Activated CD8-positive, alpha-beta memory T cell treated with anti-CD3 and anti-CD28 coated beads for 48 hours (primary cell): ENCODE results near the gene RMI2.

ENCODE experiments used
- DNase-seq, 3 experiments: peaks; one replicate each; pipeline ENCODE4 v3.0.0-alpha.2; 2020; ENCODE audit warnings: low read depth in 2 of 3, low spot score in 2 of 3

The RMI2 gene

DNA sequence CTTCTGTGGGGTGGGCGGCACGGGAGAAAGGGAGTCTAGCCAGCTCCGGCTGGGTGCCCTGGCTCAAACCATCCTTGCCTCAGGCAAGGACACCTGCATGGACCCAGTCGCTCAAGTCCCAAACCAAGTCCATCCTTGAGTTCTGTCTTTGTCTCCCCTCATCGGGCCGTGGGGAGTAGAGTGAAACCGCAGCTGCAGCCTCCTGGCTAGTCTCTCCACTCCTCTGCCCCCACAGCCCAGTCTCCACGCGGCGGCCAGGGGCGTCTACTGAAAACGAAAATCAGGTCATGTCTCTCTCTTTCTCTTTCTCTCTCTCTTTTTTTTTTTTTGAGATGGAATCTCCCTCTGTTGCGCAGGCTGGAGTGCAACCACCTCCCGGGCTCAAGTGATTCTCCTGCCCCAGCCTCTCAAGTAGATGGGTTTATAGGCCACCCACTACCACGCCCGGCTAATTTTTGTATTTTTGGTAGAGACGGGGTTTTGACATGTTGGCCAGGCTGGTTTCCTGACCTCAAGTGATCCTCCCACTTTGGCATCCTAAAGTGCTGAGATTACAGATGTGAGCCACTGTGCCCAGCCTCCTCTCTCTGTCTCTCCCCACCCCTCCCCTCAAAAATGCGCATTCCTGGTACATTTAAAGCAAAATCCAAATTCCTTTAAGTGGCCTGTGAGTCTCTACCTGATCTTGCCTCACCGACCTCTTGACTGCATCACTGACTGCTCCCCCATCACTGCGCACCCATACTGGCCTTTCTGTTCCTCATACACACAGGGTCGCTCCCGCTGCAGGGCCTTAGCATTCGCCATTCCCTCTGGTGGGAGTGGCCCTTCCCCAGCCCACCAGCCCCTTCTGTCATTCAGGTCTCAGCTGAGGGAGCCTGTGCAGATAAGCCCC lies 17.7 kb upstream of the RMI2 start:
- DNase-seq = no peak

DNA sequence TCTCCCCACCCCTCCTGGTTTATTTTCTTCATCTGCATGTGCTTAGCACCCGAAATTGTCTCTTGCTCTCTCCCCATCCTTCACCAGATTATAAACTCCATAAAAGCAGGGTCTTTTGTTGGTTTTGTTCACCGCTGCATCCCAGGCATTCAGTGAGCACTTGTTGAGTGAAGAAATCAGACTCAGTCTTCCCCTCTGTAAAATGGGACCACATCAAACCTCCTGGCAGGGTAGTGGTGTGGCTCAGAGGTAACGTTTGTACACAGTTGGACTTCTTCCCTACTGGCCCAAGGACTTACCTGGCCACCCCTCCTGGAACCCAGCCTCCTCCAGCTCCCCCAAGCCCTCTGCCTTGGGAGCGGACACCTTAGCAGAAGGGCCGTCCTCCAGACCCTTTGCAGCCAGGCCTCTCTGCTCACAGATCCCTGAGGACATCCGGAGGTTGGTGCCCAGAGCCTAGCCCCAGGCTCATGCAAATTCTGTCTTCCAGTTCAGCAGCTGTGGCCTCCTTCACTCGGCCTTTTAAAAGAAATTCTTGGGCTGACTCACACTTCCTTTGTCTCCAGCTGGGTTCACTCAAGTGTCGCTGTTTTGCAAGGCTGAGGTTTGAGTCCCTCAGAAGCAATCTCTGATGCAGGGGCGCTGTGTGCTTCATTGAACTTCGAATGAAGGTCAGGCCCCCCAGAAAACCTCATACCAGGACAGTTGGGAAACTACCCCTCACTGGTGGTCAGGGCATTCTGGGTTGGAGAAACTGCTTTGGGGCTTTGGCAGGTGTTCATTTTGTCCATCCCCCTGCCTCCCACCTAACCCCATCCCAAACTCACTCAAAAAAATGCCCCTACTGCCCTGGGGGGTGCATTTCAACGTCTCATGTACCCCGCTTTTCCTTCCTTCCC lies 16.8 kb upstream of the RMI2 start:
- peak in 1 of 3 experiments; percentile 20 for DNase-seq

DNA sequence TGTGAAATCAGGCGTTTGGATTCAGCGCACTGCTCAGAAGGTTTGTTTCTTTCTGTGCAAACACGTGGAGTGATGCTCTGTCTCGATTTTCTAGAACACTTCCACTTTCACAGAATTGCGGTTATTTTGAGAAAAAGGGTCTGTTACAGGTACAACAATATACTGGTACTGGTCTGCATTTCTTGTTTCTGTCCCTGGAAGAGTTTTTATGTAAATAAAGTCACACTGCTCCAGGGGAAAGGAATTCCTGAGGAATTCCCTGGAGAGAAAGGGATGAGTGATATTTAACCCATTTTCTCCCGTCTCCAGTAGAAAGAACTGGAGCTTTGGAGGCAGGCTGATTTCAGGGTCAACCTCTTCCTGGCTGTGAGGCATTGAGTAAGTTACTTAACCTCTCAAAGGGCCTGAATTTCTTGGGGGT lies 16.2 kb upstream of the RMI2 start:
- no peak for DNase-seq

DNA sequence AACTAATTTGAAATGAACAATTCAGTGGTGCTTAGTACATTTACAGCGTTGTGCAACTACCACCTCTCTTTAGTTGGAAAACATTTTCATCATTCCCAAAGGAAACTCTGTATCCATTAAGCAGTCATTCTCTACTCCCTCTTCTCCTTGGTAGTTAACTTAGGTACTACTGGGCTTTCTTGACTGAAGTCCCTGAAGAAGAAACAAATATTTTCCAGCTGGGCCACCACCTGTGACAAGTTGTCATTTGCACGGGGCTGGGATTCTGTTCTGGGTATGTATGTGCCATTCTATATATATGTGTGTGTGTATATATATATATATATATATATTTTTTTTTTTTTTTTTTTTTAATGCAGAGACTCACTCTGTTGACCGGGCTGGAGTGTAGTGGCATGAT lies 15.4 kb upstream of the RMI2 start:
- DNase-seq = no peak

DNA sequence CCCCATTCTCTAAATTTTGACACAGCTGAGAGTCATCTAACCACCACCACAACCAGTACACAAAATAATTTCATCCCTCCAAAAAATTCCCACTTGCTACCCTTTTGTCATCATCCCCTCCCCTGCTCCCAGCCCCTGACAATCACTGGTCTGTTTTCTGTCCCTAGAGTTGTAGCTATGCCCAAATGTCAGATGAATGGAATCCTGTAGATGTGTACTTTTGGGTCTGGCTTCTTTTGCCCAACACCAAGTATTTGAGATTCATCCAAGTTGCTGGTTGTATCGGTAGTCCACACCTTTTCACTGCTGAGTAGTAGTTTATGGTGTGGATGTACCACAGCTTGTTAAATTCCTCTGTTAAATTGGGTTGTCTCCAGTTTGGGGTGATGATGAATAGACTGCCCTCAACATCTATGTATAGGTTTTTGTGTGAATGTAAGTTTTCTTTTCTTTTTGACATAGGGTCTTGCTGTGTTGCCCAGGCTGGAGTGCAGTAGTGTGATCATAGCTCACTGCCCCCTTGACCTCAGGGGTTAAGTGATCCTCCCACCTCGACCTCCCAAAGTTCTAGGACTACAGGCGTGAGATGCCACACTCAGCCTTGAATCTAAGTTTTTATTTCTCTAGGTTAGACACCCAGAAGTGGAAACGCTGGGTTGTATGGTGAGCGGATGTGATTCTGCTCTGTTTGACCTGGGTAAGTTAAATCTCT lies 14.6 kb upstream of the RMI2 start:
- no peak for DNase-seq

DNA sequence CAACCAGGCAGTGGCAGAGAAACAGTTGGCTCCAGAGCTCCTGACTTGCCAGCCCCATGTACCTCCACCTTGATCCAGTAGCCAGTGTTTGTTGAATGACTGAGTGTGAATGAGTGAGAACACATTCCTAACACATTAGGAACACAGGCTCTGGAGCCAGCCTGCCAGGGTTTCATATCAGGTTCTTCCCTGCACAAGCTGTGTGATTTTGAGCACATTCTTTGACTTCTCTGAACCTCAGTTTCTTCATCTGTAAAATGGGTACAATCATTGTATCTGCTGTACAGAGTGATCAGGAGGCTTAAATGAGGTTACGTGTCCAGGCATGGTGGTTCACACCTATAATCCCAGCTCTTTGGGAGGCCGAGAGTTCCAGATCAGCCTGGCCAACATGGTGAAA lies 13.3 kb upstream of the RMI2 start:
- DNase-seq = no peak

DNA sequence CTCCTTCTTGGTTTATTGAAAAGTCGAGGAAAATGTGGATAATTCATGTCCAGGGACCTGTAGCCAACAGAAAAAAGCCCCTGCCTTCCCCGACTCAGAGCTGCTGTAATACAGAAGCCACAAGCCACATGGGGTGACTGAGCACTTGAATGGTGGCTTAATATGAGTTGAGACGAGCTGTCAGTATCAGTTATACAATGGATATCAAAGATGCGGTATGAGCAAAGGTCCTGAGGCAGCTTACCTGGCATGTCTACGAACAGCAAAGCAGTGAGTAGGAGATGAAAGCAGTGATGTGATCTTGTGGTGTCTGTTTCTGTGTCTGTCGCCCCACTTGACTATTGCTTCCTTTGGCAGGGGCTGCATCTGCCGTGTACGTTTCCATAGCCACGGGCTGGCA lies 12.2 kb upstream of the RMI2 start:
- no peak for DNase-seq

DNA sequence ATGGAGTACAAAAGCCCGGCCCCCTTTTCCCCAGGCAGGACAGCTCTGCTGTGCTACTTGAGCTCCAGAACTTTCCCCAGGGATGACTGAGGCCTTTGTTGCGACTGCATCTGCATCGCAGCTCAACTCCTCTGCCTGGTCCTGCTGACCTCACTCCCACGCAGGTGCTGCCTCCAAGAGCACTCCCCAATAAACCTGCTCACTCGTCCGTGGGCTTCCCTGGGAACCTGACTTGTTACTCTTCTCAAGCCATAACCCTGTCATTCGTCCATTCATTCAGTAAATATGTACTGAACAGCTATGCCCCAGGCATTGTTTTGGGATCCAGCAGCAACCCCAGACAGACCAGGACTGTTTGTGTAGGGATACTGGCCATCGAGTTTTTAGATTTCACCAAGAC lies 11.6 kb upstream of the RMI2 start:
- DNase-seq = no peak

DNA sequence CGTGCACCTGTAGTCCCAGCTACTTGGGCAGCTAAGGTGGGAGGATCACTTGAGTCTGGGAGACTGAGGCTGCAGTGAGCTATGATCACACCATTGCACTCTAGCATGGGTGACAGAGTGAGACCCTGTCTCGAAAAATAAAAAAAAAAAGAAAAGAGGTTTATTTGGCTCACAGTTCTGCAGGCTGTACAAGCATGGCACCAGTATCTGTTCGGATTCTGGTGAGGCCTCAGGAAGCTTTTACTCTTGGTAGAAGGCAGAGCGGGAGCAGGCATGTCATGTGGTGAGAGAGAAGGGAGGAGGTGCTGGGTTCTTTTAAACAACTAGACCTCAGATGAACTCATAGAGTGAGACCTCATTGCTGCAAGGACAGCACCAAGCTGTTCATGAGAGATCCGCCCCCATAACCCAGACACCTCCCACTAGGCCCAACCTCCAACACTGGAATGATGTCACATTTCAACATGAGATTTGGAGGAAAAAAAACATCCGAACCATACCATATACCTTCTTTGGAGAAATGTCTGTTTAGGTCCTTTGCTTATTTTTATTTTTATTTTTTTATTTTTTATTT lies 10.3 kb upstream of the RMI2 start:
- no peak for DNase-seq

DNA sequence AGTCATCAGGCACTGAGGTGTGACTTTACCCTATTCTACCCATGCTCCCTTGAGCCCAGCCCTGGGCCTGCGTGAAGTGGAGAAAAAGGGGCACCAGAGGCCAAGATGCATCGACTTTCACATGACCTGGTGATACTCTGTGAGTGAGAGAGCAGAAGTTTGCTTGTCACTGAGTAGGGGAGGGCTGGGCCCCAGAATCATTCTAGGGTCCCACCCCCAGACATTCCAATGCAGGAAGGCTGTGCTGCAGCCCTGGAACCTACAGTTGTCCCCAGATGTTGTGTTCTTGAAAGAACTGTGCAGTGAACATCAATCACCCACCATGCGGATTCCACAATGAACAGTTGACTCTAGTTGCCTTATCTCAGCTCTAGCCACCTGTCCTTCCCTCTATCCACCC lies 6.2 kb upstream of the RMI2 start:
- no peak for DNase-seq

DNA sequence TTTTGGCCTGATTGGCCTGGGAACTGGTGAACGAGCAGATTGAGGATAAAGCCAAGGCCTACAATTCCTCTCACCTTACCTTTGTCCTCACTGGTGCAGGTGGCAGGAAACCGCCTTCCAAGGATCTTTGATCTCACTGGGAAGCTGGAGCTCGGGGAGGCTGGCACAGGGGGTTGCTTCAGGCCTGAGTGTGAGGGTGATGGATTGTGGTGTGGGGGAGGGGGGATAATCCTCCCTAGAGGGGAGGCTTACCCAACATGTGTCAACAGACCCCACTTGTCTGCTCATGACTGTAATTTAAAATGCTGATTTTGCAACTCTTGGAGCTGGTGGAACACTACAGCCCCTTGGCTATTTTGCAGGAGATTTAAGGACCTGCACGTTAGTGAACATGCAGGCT lies 4.5 kb upstream of the RMI2 start:
- no peak for DNase-seq

DNA sequence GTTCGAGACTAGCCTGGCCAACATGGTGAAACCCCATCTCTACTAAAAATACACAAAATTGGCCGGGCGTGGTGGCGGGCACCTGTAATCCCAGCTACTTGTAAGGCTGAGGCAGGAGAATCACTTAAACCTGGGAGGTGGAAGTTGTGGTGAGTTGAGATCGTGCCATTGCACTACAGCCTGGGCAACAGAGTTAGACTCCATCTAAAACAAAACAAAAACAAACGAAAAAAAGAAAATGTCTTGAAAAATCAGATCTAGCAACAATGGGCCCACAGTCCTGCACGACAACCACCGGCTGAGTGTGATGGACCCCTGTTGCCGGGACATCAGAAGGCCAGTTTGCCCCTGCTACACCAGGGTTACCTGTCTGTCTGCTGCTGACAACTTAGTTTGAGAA lies 3.9 kb upstream of the RMI2 start:
- DNase-seq = no peak

DNA sequence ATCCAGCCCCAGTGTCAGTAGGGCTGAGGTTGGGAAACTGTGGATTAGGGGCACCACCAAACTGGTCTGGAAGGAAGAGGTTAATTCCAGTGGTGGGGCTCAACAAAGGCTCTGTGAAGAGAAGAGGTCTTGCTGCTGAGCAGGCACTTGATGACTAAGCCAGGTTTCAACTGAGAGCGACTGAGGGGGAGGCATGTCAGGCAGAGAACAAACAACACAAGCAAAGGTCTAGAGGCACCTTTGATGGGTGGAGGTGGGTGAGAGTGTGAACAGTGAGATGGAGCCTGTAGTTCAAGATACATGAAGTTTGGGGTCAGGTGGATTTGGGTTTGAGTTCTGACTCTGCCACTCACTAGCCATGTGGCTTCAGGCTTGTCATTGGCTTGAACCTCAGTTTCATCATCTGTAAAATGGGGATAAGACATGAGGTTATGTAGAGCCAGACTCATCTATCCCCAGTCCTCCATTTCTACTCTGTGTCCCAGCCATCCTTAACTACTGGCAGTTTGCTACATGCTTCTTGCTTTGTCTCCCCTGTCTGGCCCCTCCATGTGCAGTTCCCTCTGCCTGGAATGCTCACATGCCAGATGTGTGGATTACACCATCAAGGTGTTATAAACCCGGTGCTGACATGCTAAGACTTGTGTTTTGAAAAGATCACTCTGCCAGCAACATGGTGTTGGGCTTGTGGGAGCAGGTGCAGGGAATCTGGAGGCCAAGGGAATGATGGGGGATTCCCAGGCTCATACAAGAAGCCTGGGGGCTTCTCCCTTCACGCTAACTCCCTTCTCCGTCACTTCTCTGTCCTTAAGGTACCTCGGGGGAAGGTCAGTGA lies 3.0 kb upstream of the RMI2 start:
- no peak for DNase-seq

DNA sequence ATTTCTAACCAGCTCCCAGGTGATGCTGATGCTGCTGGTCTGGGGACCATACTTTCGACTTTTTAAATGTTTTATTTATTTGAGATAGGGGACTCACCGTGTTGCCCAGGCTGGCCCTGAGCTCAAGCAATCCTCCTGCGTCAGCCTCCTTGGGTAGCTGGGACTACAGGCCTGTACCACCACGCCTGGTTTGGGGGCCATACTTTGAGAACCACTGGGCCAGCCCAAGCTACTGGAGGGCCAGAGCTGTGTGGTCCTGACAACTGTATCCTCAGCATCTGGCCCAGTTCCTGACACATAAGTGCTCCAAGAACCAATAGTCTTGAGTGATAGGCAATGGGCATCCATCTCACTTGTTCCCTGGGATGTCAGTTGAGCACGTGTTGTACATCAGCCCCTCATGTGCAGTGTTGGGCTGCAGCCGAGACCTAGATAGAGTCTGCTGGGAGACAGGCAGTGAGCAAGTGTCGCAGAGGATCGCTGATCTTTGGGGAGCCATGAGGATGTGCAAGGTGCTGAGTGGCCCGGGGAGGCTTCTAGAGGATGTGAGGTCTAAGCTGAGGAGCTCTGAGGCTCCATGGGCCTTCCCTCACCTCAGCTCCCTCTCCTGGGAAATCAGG lies 1.6 kb downstream of the RMI2 start:
- no peak for DNase-seq

DNA sequence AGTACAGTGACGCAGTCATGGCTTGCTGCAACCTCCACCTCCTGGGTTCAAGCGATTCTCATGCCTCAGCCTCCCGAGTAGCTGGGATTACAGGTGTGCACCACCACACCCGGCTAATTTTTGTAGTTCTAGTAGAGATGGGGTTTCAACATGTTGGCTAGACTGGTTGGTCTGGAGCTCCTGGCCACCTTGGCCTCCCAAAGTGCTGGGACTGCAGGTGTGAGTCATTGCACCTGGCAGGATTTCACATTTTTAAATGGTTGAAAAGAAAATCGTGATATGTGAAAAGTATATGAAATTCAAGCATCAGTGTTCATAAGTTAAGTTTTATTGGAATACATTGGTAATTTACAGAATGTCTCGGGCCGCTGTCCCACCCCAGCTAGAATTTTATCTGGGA lies 2.6 kb downstream of the RMI2 start:
- no peak for DNase-seq

DNA sequence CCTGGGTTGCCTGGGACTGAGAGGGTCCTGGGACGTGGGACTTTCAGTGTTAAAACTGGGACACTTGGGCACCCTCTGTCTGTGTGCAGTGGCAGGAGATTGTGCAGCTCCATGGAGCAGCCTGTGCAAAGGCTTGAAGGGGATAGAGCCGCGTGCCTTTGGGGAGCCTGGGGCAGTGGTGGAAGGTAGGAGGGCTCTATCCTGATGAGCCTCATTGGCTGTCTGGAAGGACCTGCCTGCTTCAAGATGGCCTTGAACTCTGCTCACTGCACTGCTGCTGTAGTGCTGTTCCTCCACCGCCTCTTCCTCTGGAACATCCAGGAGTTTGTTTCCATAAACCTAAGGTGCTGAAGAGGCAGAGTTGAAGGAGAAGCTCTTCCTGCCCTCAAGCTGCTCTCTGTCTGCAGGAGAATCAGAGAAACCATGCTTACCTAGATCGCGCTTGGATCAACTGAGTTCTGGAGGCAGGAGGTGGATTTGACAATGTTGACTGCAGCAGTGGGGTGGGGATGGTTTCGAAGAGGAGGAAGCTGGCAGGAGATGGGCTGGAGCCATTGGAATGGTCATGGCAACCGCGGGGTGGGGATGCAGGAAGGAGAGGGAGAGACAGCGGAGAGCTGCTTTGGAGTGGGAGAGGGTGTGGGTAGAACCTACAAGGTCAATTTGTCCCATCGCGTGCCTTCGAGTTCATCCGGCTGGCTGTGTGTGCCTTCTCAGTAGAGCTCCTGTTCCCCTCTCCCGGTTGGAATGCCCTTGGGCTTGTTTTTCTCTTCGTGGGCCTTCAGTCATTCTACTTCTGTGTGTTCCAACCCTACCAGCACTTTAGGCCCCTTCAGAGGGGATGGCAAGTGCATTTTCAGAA lies 3.7 kb downstream of the RMI2 start:
- DNase-seq = no peak

DNA sequence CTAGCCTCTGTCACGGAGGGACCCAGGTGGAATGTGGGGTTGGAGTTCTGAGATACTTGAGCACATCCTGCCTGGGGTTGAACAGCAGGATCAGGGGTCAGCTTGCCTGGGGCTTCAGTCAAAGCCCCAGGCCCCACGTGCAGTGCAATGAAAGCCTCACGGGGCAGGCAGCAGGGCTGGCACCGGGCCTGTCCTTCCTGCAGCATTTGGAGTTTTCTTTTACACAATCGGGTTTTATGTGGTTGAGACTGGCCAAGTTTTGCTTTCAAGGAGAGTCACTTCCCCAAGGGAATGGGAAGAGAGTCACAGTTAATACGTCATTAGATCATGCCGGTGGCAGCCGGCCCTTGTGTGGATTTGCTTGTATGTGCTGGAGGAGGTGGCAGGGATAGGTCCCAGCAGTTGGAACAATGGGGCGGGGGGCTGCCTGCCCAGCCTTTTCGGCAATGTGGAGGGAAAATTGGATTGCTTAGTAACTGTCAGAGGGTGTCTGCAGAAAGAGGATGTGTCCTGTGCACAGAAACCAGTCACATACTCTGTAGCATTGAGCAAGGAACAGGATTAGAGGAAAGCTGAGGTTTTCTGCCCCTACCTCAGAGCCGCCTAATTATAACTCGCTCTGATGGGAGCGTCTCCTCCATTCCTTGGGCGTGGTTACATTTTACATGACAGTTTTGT lies 4.5 kb downstream of the RMI2 start:
- DNase-seq = no peak

DNA sequence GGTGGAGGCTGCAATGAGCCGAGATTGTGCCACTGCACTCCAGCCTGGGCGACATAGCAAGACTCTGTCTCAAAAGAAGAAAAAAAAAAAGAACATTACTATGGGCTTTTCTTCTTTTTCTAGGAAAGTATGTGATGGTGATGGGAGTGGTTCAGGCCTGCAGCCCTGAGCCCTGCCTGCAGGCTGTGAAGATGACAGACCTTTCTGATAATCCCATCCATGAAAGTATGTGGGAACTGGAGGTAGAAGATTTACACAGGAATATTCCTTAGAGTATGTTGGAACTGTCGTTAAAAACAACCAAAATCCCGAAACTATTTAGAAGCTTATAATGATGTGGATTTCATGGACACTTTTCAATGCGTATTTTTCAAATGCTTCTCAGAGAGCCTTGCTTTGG lies 5.3 kb downstream of the RMI2 start:
- no peak for DNase-seq
